DOHH2 (cell line): Measurements from ENCODE around the gene TM4SF5.

Experiments used
- CTCF ChIP-seq: fragments of 200-600 bp; sonication (generic); IDR thresholded peaks from one replicate; pipeline ENCODE4 v1.5.1; 2014; ENCODE audit warnings: antibody characterized with exemption, mild to moderate bottlenecking, low read depth, low read length; ENCODE audit not compliant: poor library complexity, severe bottlenecking
- EZH2phosphoT487 ChIP-seq: fragments of 200-600 bp; sonication (generic); IDR thresholded peaks from 2 replicates; pipeline ENCODE4 v1.6.1; 2017; ENCODE audit warnings: borderline replicate concordance, mild to moderate bottlenecking, antibody characterized with exemption, low read length, moderate library complexity, mixed read lengths

GRCh38 chr17:4788807-4789700, 17.4 kb downstream of the TM4SF5 start, which contains the start of gene GLTPD2:
- no peak for TF ChIP-seq CTCF
- no peak for TF ChIP-seq EZH2phosphoT487
